ENCODE measurements around the gene GLP2R.

The GLP2R gene

GRCh38 chr17:9843152-9844010, 17.7 kb downstream of the GLP2R start:
- Mint-ChIP-seq H3K9me3 (no peaks in the 10 kb centered on the region), H3K27ac (peak overlapping the region; percentile 66), H3K4me1 (peaks cover 45% of the 10 kb centered on the region), H3K27me3 (ENCODE audit: low read depth, poor library complexity) (peaks cover 13% of the 10 kb centered on the region), H3K36me3 (ENCODE audit: low read depth) (no peaks in the 10 kb centered on the region), H3K4me3 (no peak overlapping the region)
- no peak for DNase-seq
- TF ChIP-seq CTCF (IDR thresholded peaks at IDR 0.05): no peak

- no peak for DNase-seq
- TF ChIP-seq CTCF (IDR thresholded peaks at IDR 0.05): no peak
- H3K27me3 Mint-ChIP-seq (ENCODE audit: low read depth, poor library complexity): peaks cover 13% of the 10 kb centered on the region
- H3K9me3 Mint-ChIP-seq: no peaks in the 10 kb centered on the region
- no peaks in the 10 kb centered on the region for H3K36me3 Mint-ChIP-seq (ENCODE audit: low read depth)
- no peak overlapping the region for H3K4me3 Mint-ChIP-seq
- H3K27ac Mint-ChIP-seq: no peak overlapping the region
- peaks cover 38% of the 10 kb centered on the region for H3K4me1 Mint-ChIP-seq
Observed at GRCh38 chr17:9844153-9844552, 18.4 kb downstream of the GLP2R start.

- Mint-ChIP-seq H3K9me3 (no peaks in the 10 kb centered on the region), H3K4me3 (no peak overlapping the region), H3K27ac (no peak overlapping the region), H3K36me3 (ENCODE audit: low read depth) (no peaks in the 10 kb centered on the region), H3K4me1 (peaks cover 30% of the 10 kb centered on the region), H3K27me3 (ENCODE audit: low read depth, poor library complexity) (peaks cover 7% of the 10 kb centered on the region)
- no peak for TF ChIP-seq CTCF (IDR thresholded peaks at IDR 0.05)
- DNase-seq: no peak
Observed at GRCh38 chr17:9845306-9845705, 19.6 kb downstream of the GLP2R start.

GRCh38 chr17:9850151-9850550, 24.4 kb downstream of the GLP2R start:
- Mint-ChIP-seq H3K4me1 (no peaks in the 10 kb centered on the region), H3K27ac (no peak overlapping the region), H3K4me3 (no peak overlapping the region), H3K36me3 (ENCODE audit: low read depth) (no peaks in the 10 kb centered on the region), H3K27me3 (ENCODE audit: low read depth, poor library complexity) (peaks cover 12% of the 10 kb centered on the region), H3K9me3 (peaks cover 5% of the 10 kb centered on the region)
- no peak for TF ChIP-seq CTCF (IDR thresholded peaks at IDR 0.05)
- DNase-seq: no peak

GRCh38 chr17:9854255-9854654, 28.5 kb downstream of the GLP2R start:
- H3K36me3 Mint-ChIP-seq (ENCODE audit: low read depth): no peaks in the 10 kb centered on the region
- no peak overlapping the region for H3K4me3 Mint-ChIP-seq
- H3K4me1 Mint-ChIP-seq: no peaks in the 10 kb centered on the region
- peaks cover 21% of the 10 kb centered on the region for H3K27me3 Mint-ChIP-seq (ENCODE audit: low read depth, poor library complexity)
- TF ChIP-seq CTCF (IDR thresholded peaks at IDR 0.05): no peak
- H3K9me3 Mint-ChIP-seq: peaks cover 24% of the 10 kb centered on the region
- H3K27ac Mint-ChIP-seq: no peak overlapping the region
- DNase-seq: no peak

DNA sequence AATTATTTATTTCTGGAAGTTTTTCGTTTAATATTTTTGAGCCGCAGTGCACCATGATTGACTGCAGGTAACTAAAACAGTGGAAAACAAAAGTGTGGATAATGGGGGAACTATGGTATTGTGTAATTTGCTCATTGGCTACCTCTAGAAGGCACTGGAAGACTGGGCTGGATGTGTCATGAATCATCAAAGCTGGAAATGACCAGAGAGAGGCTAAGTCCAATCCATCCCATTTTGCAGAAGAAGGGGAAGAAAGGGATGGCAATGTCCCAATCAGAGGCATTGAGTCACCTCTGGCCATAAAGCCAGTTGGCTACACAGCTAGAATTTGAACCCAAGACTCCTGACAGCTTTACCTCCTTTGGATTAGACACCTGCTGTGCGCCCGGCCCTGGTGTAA, 29.3 kb downstream of the GLP2R start:
- no peaks in the 10 kb centered on the region for H3K36me3 Mint-ChIP-seq (ENCODE audit: low read depth)
- no peak for DNase-seq
- H3K9me3 Mint-ChIP-seq: peaks cover 28% of the 10 kb centered on the region
- no peaks in the 10 kb centered on the region for H3K4me1 Mint-ChIP-seq
- H3K4me3 Mint-ChIP-seq: no peak overlapping the region
- no peak overlapping the region for H3K27ac Mint-ChIP-seq
- peaks cover 21% of the 10 kb centered on the region for H3K27me3 Mint-ChIP-seq (ENCODE audit: low read depth, poor library complexity)
- TF ChIP-seq CTCF (IDR thresholded peaks at IDR 0.05): no peak

Measured in nephron progenitor cell (in vitro differentiated cells).